ENCODE measurements around the gene HOXD9.

The HOXD9 gene

DNA sequence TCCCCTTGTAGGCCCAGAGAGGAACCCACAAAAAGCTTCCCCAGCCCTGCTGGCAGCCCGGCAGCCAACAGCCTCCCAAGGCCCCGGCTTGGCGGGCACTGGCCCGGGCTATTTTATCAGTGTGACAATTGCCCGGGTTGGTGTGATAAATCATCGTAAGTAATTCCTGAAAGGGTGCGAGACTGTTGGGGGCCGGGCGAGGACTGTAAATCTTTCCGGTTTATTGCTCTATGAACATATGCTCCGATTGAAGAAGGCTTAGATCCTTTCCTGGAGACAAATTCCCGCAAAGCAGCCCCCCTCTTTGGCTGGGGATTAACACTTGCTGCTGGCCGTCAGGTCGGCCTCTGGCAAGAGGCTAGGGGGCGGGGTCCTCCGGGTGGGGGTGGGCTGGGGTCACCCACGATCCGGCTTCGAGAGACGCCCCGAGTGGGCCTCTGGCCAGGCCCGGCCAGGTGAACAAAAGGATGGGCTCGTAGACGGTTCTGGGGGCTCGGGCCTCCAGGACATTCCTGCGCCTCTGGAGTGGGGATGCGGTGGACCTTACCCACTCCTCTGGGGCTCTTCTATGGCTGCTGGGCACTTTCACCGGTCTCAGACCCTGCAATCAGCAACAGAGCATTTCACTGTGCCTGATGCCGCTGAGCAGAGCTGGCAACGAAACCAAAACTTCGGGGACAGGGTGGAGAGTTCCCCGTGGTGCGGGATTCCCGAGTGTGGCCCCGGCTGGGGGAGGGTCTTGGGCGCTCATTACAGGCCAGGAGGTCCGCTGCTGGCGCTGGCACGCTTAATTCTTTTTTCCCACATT is 36.5 kb downstream of the HOXD9 start:
- Histone ChIP-seq H3K27me3 (replicated peaks in 2 of 5; ENCODE audit: control insufficient read depth in 4 of 5, insufficient read depth in 5 of 5, low read length in 4 of 5) (peaks cover 16 to 100% (median 72%) of the 10 kb centered on the region in 5 experiments), H3K36me3 (ENCODE audit: control insufficient read depth in 4 of 4, insufficient read depth in 4 of 4, low read length in 3 of 4) (no peaks in the 10 kb centered on the region), H3K4me3 (ENCODE audit: control insufficient read depth in 1 of 7, extremely low read depth in 1 of 7, insufficient read depth in 4 of 7, low read depth in 2 of 7, low read length in 6 of 7) (no peak overlapping the region), H3K4me1 (ENCODE audit: control extremely low read depth in 1 of 4, control insufficient read depth in 4 of 4, insufficient read depth in 4 of 4, low read length in 3 of 4) (peaks cover 0 to 7% (median 3%) of the 10 kb centered on the region in 4 experiments), H3K27ac (ENCODE audit: insufficient read depth in 1 of 2, low read depth in 1 of 2, low read length in 2 of 2, poor library complexity in 1 of 2, severe bottlenecking in 2 of 2) (no peak overlapping the region), H3K9me3 (ENCODE audit: control extremely low read depth in 1 of 5, control insufficient read depth in 4 of 5, insufficient read depth in 2 of 5, low read depth in 1 of 5, low read length in 4 of 5) (peaks cover 0 to 11% (median 0%) of the 10 kb centered on the region in 5 experiments)
- POLR2A ChIA-PET: no interaction called here
- DNase-seq: no peak
- WGBS (ENCODE audit: insufficient coverage): 7% methylated on average over 26 of the region's 39 CpGs
- CTCF ChIA-PET: no interaction called here

DNA sequence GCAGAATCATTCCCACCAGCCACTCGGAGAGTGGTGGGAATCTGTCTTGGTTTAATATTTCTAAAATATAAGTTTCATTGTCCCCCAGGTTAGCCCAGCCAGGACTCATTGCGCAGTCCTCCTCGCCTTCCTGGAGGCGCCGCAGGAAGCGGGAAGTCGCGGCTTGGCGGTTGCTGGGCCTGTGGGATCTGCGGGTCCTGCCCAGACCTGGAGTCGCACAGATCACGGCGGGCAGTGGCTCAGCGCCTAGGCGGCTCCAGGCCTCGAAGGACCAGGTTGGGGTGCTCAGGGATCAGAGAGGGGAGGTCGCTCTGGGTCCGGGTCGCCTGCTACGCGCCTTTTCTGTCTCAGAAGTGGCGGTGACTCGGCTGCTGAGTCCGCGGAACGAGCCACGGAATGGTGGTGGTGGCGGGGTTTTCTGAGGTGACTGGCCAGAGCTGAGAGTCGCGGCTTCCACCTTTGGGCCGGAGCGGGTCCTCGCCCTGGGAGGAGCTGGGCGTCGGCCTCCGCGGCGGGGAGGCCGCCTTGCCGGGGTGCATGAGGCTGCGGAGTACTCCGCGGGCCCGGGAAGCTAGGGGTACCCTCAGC is 37.2 kb downstream of the HOXD9 start:
- H3K9me3 ChIP-seq (ENCODE audit: control extremely low read depth in 1 of 5, control insufficient read depth in 4 of 5, insufficient read depth in 2 of 5, low read depth in 1 of 5, low read length in 4 of 5): peaks cover 0 to 16% (median 0%) of the 10 kb centered on the region in 5 experiments
- peaks cover 16 to 100% (median 75%) of the 10 kb centered on the region in 5 experiments for H3K27me3 ChIP-seq (replicated peaks in 2 of 5; ENCODE audit: control insufficient read depth in 4 of 5, insufficient read depth in 5 of 5, low read length in 4 of 5)
- no peaks in the 10 kb centered on the region for H3K36me3 ChIP-seq (ENCODE audit: control insufficient read depth in 4 of 4, insufficient read depth in 4 of 4, low read length in 3 of 4)
- DNase-seq: no peak
- H3K27ac ChIP-seq (ENCODE audit: insufficient read depth in 1 of 2, low read depth in 1 of 2, low read length in 2 of 2, poor library complexity in 1 of 2, severe bottlenecking in 2 of 2): no peak overlapping the region
- ChIA-PET CTCF (interaction anchor here (1.2 kb wide), 1 partner anchor 14 kb away, joined by 3 read pairs; no protein-coding TSS in a partner anchor), POLR2A (no interaction called here)
- WGBS (ENCODE audit: insufficient coverage): 4% methylated on average over 35 of the region's 44 CpGs
- no peak overlapping the region for H3K4me3 ChIP-seq (ENCODE audit: control insufficient read depth in 1 of 7, extremely low read depth in 1 of 7, insufficient read depth in 4 of 7, low read depth in 2 of 7, low read length in 6 of 7)
- peaks cover 0 to 10% (median 7%) of the 10 kb centered on the region in 4 experiments for H3K4me1 ChIP-seq (ENCODE audit: control extremely low read depth in 1 of 4, control insufficient read depth in 4 of 4, insufficient read depth in 4 of 4, low read length in 3 of 4)

DNA sequence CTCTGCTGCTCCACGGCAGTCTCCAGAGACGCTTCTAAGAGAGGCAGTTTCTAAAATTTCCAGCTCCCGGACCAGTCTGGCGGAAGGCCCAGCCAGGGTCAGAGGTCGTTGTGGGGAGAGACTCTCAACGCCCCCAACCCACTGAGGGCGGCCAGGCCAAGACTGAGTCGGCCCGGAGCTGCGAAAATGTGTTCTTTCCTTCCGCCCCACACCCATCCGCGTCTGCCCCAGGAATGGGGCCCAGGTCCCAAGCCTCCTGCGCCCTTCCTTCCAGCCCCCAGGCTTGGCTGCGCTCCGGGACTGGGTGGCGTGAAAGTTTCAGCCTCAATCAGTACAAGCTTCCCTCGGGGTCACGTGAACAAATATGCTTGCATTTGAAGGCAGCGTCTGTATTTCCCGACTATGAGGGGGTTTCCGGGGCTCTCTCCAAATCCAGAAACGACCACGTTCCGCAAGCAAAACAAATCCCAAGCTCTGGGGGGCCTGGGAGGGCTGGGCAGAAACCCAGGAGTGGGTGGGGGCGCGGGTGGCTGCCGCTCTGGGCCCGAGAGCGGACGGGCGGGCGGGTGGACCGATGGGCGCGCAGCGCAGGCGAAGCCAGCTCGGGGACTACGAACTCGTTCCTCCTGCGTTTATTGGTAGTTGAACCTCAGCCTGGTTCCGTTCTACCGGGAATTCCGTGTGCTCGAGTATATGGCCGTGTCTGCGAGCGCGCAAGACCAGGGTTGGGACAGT is 37.9 kb downstream of the HOXD9 start:
- Histone ChIP-seq H3K4me1 (ENCODE audit: control extremely low read depth in 1 of 4, control insufficient read depth in 4 of 4, insufficient read depth in 4 of 4, low read length in 3 of 4) (peaks cover 0 to 17% (median 14%) of the 10 kb centered on the region in 4 experiments), H3K27me3 (replicated peaks in 2 of 5; ENCODE audit: control insufficient read depth in 4 of 5, insufficient read depth in 5 of 5, low read length in 4 of 5) (peaks cover 14 to 100% (median 77%) of the 10 kb centered on the region in 5 experiments), H3K36me3 (ENCODE audit: control insufficient read depth in 4 of 4, insufficient read depth in 4 of 4, low read length in 3 of 4) (no peaks in the 10 kb centered on the region), H3K27ac (ENCODE audit: insufficient read depth in 1 of 2, low read depth in 1 of 2, low read length in 2 of 2, poor library complexity in 1 of 2, severe bottlenecking in 2 of 2) (no peak overlapping the region), H3K9me3 (ENCODE audit: control extremely low read depth in 1 of 5, control insufficient read depth in 4 of 5, insufficient read depth in 2 of 5, low read depth in 1 of 5, low read length in 4 of 5) (peaks cover 0 to 17% (median 0%) of the 10 kb centered on the region in 5 experiments), H3K4me3 (ENCODE audit: control insufficient read depth in 1 of 7, extremely low read depth in 1 of 7, insufficient read depth in 4 of 7, low read depth in 2 of 7, low read length in 6 of 7) (no peak overlapping the region)
- DNase-seq: no peak
- CTCF ChIA-PET: interaction anchor here (1.2 to 2.2 kb wide), 5 partner anchors 10 to 89 kb away, joined by 3 to 5 read pairs (median 4); partner anchors contain the start of gene HOXD4
- WGBS (ENCODE audit: insufficient coverage): 6% methylated on average over 37 of the region's 50 CpGs
- POLR2A ChIA-PET: no interaction called here

DNA sequence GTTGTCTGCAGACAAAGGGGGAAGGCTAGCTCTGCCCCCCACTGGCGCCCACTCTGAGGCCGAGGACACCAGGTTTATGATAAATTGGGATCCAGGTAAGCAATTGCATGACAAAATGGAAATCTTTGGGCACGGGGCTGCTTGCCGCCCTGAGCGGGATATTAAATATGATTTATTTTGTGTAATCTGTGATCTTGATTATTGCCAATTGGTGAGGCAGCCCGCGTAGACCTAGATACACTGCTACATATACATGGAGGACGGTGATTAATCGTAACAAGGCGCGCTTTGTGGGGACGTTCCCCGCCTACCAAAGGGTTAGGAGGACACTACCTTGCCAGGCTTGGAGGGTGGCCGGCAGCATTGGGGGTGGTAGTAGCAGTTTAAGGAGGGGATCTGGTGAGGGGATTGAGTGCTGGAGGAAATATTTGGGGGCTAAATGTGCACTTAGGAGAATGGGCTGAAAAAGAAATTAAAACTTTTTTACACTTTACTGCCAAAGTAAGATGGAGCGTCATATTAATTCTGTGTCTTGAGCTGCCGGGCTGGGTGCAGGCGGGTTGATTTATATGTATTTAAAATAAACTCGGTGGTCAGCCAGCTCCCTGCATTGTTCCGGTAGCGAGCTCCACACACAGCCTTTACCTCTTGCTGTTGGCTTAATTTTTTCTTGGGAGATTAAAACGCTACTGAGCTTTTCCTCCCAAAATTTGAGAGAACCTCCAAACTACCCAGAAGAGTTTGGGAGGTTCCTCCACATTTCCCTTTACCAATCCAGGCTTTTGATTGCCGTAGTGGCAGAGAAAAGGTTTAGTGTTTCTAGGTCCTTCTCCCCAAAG is 38.7 kb downstream of the HOXD9 start:
- peaks cover 14 to 100% (median 79%) of the 10 kb centered on the region in 5 experiments for H3K27me3 ChIP-seq (replicated peaks in 2 of 5; ENCODE audit: control insufficient read depth in 4 of 5, insufficient read depth in 5 of 5, low read length in 4 of 5)

DNA sequence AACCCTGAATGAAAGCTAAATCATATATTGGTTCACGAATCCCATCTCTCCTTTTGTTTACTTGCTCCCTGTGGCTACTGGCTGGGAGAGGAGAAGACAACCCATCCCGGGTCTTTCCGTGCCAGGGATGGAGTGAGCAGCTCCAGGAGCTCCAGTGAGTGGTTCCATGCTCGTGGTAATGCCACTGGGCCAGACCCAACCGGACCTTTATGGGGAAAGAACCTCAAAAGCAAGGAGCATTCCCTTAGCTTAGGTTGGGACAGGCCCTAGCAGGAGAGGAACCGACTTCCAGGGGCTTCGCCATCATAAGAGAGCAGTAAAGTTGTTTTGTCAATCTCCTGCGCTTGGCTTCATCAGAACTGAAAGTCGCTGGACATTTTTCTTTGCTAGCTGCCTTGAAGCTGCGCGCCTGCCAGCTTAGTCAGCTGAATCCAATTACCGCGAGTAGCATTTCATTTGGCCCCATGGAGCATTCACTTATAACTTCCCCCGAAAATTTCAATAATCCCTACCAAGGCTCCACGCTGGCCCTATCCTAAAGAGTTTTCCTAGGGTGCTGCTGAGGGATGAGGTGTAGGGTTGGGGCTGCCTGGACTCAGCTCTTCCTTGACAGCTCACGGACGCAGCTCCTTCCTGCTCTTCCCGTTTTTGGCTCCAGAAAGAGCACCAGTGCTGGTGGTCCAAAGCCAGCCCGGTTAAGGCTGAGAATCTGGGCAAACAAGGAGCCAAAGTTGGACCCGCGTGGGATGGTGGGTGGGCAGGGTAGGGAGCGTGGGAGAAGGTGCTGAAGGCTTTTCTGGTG is 39.5 kb downstream of the HOXD9 start:
- POLR2A ChIA-PET: interaction anchor here (0.6 to 0.8 kb wide), 2 partner anchors 35 to 48 kb away, joined by 3 to 4 read pairs; no protein-coding TSS in a partner anchor
- Histone ChIP-seq H3K9me3 (ENCODE audit: control extremely low read depth in 1 of 5, control insufficient read depth in 4 of 5, insufficient read depth in 2 of 5, low read depth in 1 of 5, low read length in 4 of 5) (peaks cover 0 to 17% (median 0%) of the 10 kb centered on the region in 5 experiments), H3K27me3 (replicated peaks in 2 of 5; ENCODE audit: control insufficient read depth in 4 of 5, insufficient read depth in 5 of 5, low read length in 4 of 5) (peaks cover 14 to 100% (median 74%) of the 10 kb centered on the region in 5 experiments), H3K27ac (ENCODE audit: insufficient read depth in 1 of 2, low read depth in 1 of 2, low read length in 2 of 2, poor library complexity in 1 of 2, severe bottlenecking in 2 of 2) (no peak overlapping the region), H3K4me3 (ENCODE audit: control insufficient read depth in 1 of 7, extremely low read depth in 1 of 7, insufficient read depth in 4 of 7, low read depth in 2 of 7, low read length in 6 of 7) (no peak overlapping the region), H3K36me3 (ENCODE audit: control insufficient read depth in 4 of 4, insufficient read depth in 4 of 4, low read length in 3 of 4) (no peaks in the 10 kb centered on the region), H3K4me1 (ENCODE audit: control extremely low read depth in 1 of 4, control insufficient read depth in 4 of 4, insufficient read depth in 4 of 4, low read length in 3 of 4) (peaks cover 0 to 18% (median 16%) of the 10 kb centered on the region in 4 experiments)
- CTCF ChIA-PET: interaction anchor here (0.9 to 2.4 kb wide), 12 partner anchors 9 to 475 kb away, joined by 3 to 13 read pairs (median 4); partner anchors contain the start of gene HOXD4
- WGBS (ENCODE audit: insufficient coverage): 7% methylated on average over 13 of the region's 22 CpGs
- DNase-seq: no peak

More for the DNA sequence above, 38.7 kb downstream of the HOXD9 start:
- WGBS (ENCODE audit: insufficient coverage): 15% methylated on average over 15 of the region's 22 CpGs
- POLR2A ChIA-PET: interaction anchor here (0.6 to 0.8 kb wide), 2 partner anchors 34 to 47 kb away, joined by 3 to 4 read pairs; no protein-coding TSS in a partner anchor
- Histone ChIP-seq H3K4me3 (ENCODE audit: control insufficient read depth in 1 of 7, extremely low read depth in 1 of 7, insufficient read depth in 4 of 7, low read depth in 2 of 7, low read length in 6 of 7) (no peak overlapping the region), H3K4me1 (ENCODE audit: control extremely low read depth in 1 of 4, control insufficient read depth in 4 of 4, insufficient read depth in 4 of 4, low read length in 3 of 4) (peaks cover 0 to 18% (median 16%) of the 10 kb centered on the region in 4 experiments), H3K27ac (ENCODE audit: insufficient read depth in 1 of 2, low read depth in 1 of 2, low read length in 2 of 2, poor library complexity in 1 of 2, severe bottlenecking in 2 of 2) (no peak overlapping the region), H3K9me3 (ENCODE audit: control extremely low read depth in 1 of 5, control insufficient read depth in 4 of 5, insufficient read depth in 2 of 5, low read depth in 1 of 5, low read length in 4 of 5) (peaks cover 0 to 18% (median 0%) of the 10 kb centered on the region in 5 experiments), H3K36me3 (ENCODE audit: control insufficient read depth in 4 of 4, insufficient read depth in 4 of 4, low read length in 3 of 4) (no peaks in the 10 kb centered on the region)
- CTCF ChIA-PET: interaction anchor here (1.1 to 2.4 kb wide), 9 partner anchors 10 to 89 kb away, joined by 3 to 13 read pairs (median 4); partner anchors contain the start of gene HOXD4
- DNase-seq: no peak
